ENCODE measurements around the gene SMIM24.

Gene SMIM24

GRCh38 chr19:3497757-3498520, 17.6 kb upstream of the SMIM24 start:
- DNase-seq (ENCODE audit: low spot score) = no peak

- no peak for DNase-seq (ENCODE audit: low spot score)
Measured at GRCh38 chr19:3496392-3497273, 16.3 kb upstream of the SMIM24 start.

- peak; percentile 74 for DNase-seq (ENCODE audit: low spot score)
Measured at GRCh38 chr19:3494559-3494958, 14.2 kb upstream of the SMIM24 start.

GRCh38 chr19:3494051-3494450, 13.7 kb upstream of the SMIM24 start:
- peak; percentile 94 for DNase-seq (ENCODE audit: low spot score)

- DNase-seq (ENCODE audit: low spot score) = no peak
Measured at GRCh38 chr19:3493651-3494050, 13.3 kb upstream of the SMIM24 start.

GRCh38 chr19:3492919-3493318, 12.6 kb upstream of the SMIM24 start:
- DNase-seq (ENCODE audit: low spot score) = no peak

- DNase-seq (ENCODE audit: low spot score) = no peak
Measured at GRCh38 chr19:3492131-3492839, 12.0 kb upstream of the SMIM24 start.

GRCh38 chr19:3491396-3492119, 11.2 kb upstream of the SMIM24 start:
- DNase-seq (ENCODE audit: low spot score) = no peak

- DNase-seq (ENCODE audit: low spot score) = no peak
Measured at GRCh38 chr19:3483226-3483628, 2.9 kb upstream of the SMIM24 start, which contains the start of gene SMIM44. SMIM44 (minus strand) TSS chr19:3483441; CDS start chr19:3483403, 38 bp downstream.

- no peak for DNase-seq (ENCODE audit: low spot score)
Measured at GRCh38 chr19:3482507-3483225, 2.3 kb upstream of the SMIM24 start.

GRCh38 chr19:3481241-3482090, 1.1 kb upstream of the SMIM24 start:
- DNase-seq (ENCODE audit: low spot score) = no peak

- DNase-seq (ENCODE audit: low spot score) = no peak
Measured at GRCh38 chr19:3479834-3480215, 500 bp downstream of the SMIM24 start.

GRCh38 chr19:3479177-3479833, 1.0 kb downstream of the SMIM24 start:
- no peak for DNase-seq (ENCODE audit: low spot score)

- no peak for DNase-seq (ENCODE audit: low spot score)
Measured at GRCh38 chr19:3478409-3479176, 1.7 kb downstream of the SMIM24 start.

GRCh38 chr19:3477951-3478350, 2.4 kb downstream of the SMIM24 start:
- DNase-seq (ENCODE audit: low spot score) = no peak

GRCh38 chr19:3477506-3477905, 2.8 kb downstream of the SMIM24 start:
- no peak for DNase-seq (ENCODE audit: low spot score)

- DNase-seq (ENCODE audit: low spot score) = no peak
Measured at GRCh38 chr19:3476830-3477229, 3.5 kb downstream of the SMIM24 start.

GRCh38 chr19:3475449-3475848, 4.9 kb downstream of the SMIM24 start:
- DNase-seq (ENCODE audit: low spot score) = no peak

- no peak for DNase-seq (ENCODE audit: low spot score)
Measured at GRCh38 chr19:3474614-3475013, 5.7 kb downstream of the SMIM24 start.
